B cell (primary cell): Measurements from ENCODE around the gene PARP15. TPM values are rescaled to one million over a fixed set of nuclear protein-coding genes. Genes with fewer than 3 reads are reported as not detected.
A peak's percentile ranks its signal among the peaks of the same experiment; 100 is the strongest.

ENCODE experiments used
- ATAC-seq: fragments of 200-7000 bp; cut with Tn5 transposase; one replicate; pipeline ENCODE4 v1.10.0; 2021; ENCODE audit warnings: low read depth, mild to moderate bottlenecking, moderate number of reproducible peaks, moderate library complexity
- CTCF ChIA-PET: fragments of 350-600 bp; sonication (Branson Sonifier 250); formaldehyde crosslinking; loops from one replicate; lab custom pipeline; 2021; ENCODE audit warnings: antibody characterized with exemption, inconsistent platforms; lab: Charles Lee
- POLR2A ChIA-PET: fragments of 350-600 bp; sonication (Branson Sonifier 250); formaldehyde crosslinking; loops from one replicate; lab custom pipeline; 2021; ENCODE audit warnings: antibody characterized with exemption; lab: Charles Lee
- DNase-seq: peaks from one replicate; pipeline ENCODE4 v3.0.0; 2013
- H2AFZ ChIP-seq: 2 replicates; pipeline ENCODE4 v1.6.1; 2012; ENCODE audit warnings: mild to moderate bottlenecking, low read depth, low read length; ENCODE audit not compliant: insufficient read depth, poor library complexity, severe bottlenecking
- H3K27ac ChIP-seq, 2 donors: 1 replicate in 1 of 2; 2 replicates in 1 of 2; pipeline ENCODE4 v1.5.1; 2012 to 2013; ENCODE audit warnings: low read length in 2 of 2, mild to moderate bottlenecking in 2 of 2, moderate library complexity in 1 of 2
- H3K27me3 ChIP-seq, 4 experiments: fragments of 200-600 bp in 1 of 4; sonication (generic) in 1 of 4; replicated peaks in 1 of 4; 1 replicate in 2 of 4; 2 replicates in 2 of 4; pipeline versions ENCODE4 v1.6.1 to v1.7.0; 2013 to 2016; ENCODE audit warnings: low read length in 3 of 4, mild to moderate bottlenecking in 2 of 4, mixed read lengths in 1 of 4, moderate library complexity in 1 of 4; ENCODE audit not compliant: insufficient read depth in 4 of 4, control insufficient read depth in 3 of 4; ENCODE audit errors: control extremely low read depth in 1 of 4
- H3K36me3 ChIP-seq, 2 experiments: replicated peaks in 1 of 2; 1 replicate in 1 of 2; 2 replicates in 1 of 2; pipeline versions ENCODE4 v1.6.1 to v1.7.1; 2013; ENCODE audit warnings: low read length in 1 of 2; ENCODE audit not compliant: insufficient read depth in 2 of 2, control insufficient read depth in 1 of 2; ENCODE audit errors: control extremely low read depth in 1 of 2, extremely low read depth in 1 of 2
- H3K4me1 ChIP-seq, 2 donors: fragments of 200-600 bp in 1 of 2; sonication (generic) in 1 of 2; 1 replicate in 1 of 2; 2 replicates in 1 of 2; pipeline versions ENCODE4 v1.5.1 to v1.6.1; 2013 to 2017; ENCODE audit warnings: low read length in 2 of 2; ENCODE audit not compliant: control insufficient read depth in 2 of 2, insufficient read depth in 2 of 2
- H3K4me2 ChIP-seq: replicated peaks from 2 replicates; pipeline ENCODE3; 2012; ENCODE audit warnings: mild to moderate bottlenecking, low read depth, low read length; ENCODE audit not compliant: poor library complexity, severe bottlenecking
- H3K4me3 ChIP-seq, 5 experiments: fragments of 200-600 bp in 1 of 5; sonication (generic) in 1 of 5; 1 replicate in 3 of 5; 2 replicates in 2 of 5; pipeline versions ENCODE4 v1.5.1 to v1.7.0; 2011 to 2016; ENCODE audit warnings: low read length in 4 of 5, mild to moderate bottlenecking in 4 of 5, low read depth in 2 of 5, control low read depth in 1 of 5, moderate library complexity in 1 of 5; ENCODE audit not compliant: insufficient read depth in 1 of 5; ENCODE audit errors: control extremely low read depth in 1 of 5, extremely low read depth in 1 of 5
- H3K79me2 ChIP-seq: fragments of 200-600 bp; sonication (generic); one replicate; pipeline ENCODE4 v1.6.0; 2016; ENCODE audit warnings: low read length; ENCODE audit not compliant: control insufficient read depth, insufficient read depth
- H3K9ac ChIP-seq: fragments of 200-600 bp; sonication (generic); 2 replicates; pipeline ENCODE4 v1.6.1; 2017; ENCODE audit warnings: mild to moderate bottlenecking, low read length, moderate library complexity
- H3K9me3 ChIP-seq, 3 donors: one replicate each; pipeline versions ENCODE4 v1.6.1 to v1.7.1; 2013; ENCODE audit warnings: low read length in 2 of 3; ENCODE audit not compliant: control insufficient read depth in 2 of 3, insufficient read depth in 1 of 3; ENCODE audit errors: control extremely low read depth in 1 of 3
- H4K20me1 ChIP-seq: 2 replicates; pipeline ENCODE4 v1.6.0; 2012; ENCODE audit warnings: mild to moderate bottlenecking, low read length; ENCODE audit not compliant: insufficient read depth, control insufficient read depth, poor library complexity, severe bottlenecking
- H3K27ac Mint-ChIP-seq: one replicate; pipeline ENCODE4 v1.8.0; 2021; ENCODE audit warnings: mixed read lengths
- H3K27me3 Mint-ChIP-seq: one replicate; pipeline ENCODE4 v1.8.0; 2021; ENCODE audit warnings: mixed read lengths
- H3K4me1 Mint-ChIP-seq: one replicate; pipeline ENCODE4 v1.8.0; 2021; ENCODE audit warnings: mixed read lengths
- H3K4me3 Mint-ChIP-seq: one replicate; pipeline ENCODE4 v1.8.0; 2021; ENCODE audit warnings: mixed read lengths
- H3K9me3 Mint-ChIP-seq: one replicate; pipeline ENCODE4 v1.8.0; 2022; ENCODE audit warnings: mixed read lengths; ENCODE audit not compliant: insufficient read depth
- CTCF ChIP-seq: fragments of 200-600 bp; IDR thresholded peaks from one replicate; pipeline ENCODE4 v1.8.0; 2022; ENCODE audit warnings: antibody characterized with exemption, mild to moderate bottlenecking
- EZH2 ChIP-seq: IDR thresholded peaks from 2 replicates; pipeline ENCODE4 v1.6.1; 2012; ENCODE audit warnings: borderline replicate concordance, low read depth, mild to moderate bottlenecking, moderate library complexity, low read length; ENCODE audit not compliant: insufficient read depth, poor library complexity, severe bottlenecking
- WGBS: methylation state at CpG from one replicate; pipeline ENCODE4 v1.1.5; 2013; ENCODE audit warnings: missing lambda C conversion rate; ENCODE audit not compliant: insufficient coverage; 5-methylcytosine and 5-hydroxymethylcytosine counted together
- intact Hi-C: fragments of 100-400 bp; cut with micrococcal nuclease; formaldehyde crosslinking; loops from one replicate; pipeline ENCODE4 v1.10.0; 2022
- polyA plus RNA-seq: library from polyadenylated mRNA; depleted of rRNA; stranded (reverse); fragments of >200 nt; gene quantifications from 2 replicates; pipeline ENCODE4 v1.2.3, GENCODE V29; 2012
- total RNA-seq, 2 donors: library from RNA; stranded (reverse); fragments of 120-200 nt in 1 of 2; gene quantifications; 1 replicate in 1 of 2; 2 replicates in 1 of 2; pipeline versions ENCODE4 v1.2.3 to v1.2.4, GENCODE V29; 2013 to 2022

PARP15 gene
- total and polyA plus RNA-seq, 2 donors (not counting 1 experiment from before 2014, with no cell fraction given): 172 to 307 TPM

- no CpG with 5 or more reads among the region's 1 CpG for WGBS
- no peak overlapping the region for H3K27ac Mint-ChIP-seq
- no peaks in the 10 kb centered on the region for H4K20me1 ChIP-seq
- H3K9ac ChIP-seq: no peak overlapping the region
- H3K9me3 Mint-ChIP-seq: peaks cover 12% of the 10 kb centered on the region
- ChIA-PET CTCF (interaction anchor here (0.7 to 11.0 kb wide), 4 partner anchors 20 to 285 kb away, joined by 3 to 293 read pairs (median 4); partner anchors contain the start of genes DTX3L and PARP9), POLR2A (no interaction called here)
- no peaks in the 10 kb centered on the region for H3K36me3 ChIP-seq
- H3K27me3 ChIP-seq: no peaks in the 10 kb centered on the region
- no peak overlapping the region for H2AFZ ChIP-seq
- H3K79me2 ChIP-seq: peaks cover 27% of the 10 kb centered on the region
- intact Hi-C loops: loop anchor here (5.0 kb wide), 1 partner anchor 35 kb away; no protein-coding TSS in a partner anchor
- TF ChIP-seq EZH2 (no peak), CTCF (no peak)
- peaks cover 43% of the 10 kb centered on the region for H3K4me1 Mint-ChIP-seq
- DNase-seq (no peak), ATAC-seq (no peak)
- H3K27me3 Mint-ChIP-seq: no peaks in the 10 kb centered on the region
- no peak overlapping the region for H3K27ac ChIP-seq
- no peak overlapping the region for H3K4me3 ChIP-seq
- peaks cover 3 to 15% (median 11%) of the 10 kb centered on the region in 3 donors for H3K9me3 ChIP-seq
- no peak overlapping the region for H3K4me2 ChIP-seq
- peaks cover 28 to 38% of the 10 kb centered on the region in 2 donors for H3K4me1 ChIP-seq
- H3K4me3 Mint-ChIP-seq: no peak overlapping the region
These were observed 99.8 kb downstream of the PARP15 start for GRCh38 chr3:122677216-122677615.

- H3K9me3 Mint-ChIP-seq: peaks cover 9% of the 10 kb centered on the region
These were observed 101.1 kb downstream of the PARP15 start for GRCh38 chr3:122678506-122678905.

More at GRCh38 chr3:122678506-122678905, 101.1 kb downstream of the PARP15 start:
- H3K9me3 ChIP-seq: peaks cover 2 to 13% (median 8%) of the 10 kb centered on the region in 3 donors
- peak overlapping the region; percentile 73 for H2AFZ ChIP-seq
- Mint-ChIP-seq H3K4me3 (peak overlapping the region; percentile 90), H3K27me3 (no peaks in the 10 kb centered on the region), H3K27ac (peak overlapping the region; percentile 92), H3K4me1 (peaks cover 55% of the 10 kb centered on the region)
- H3K27ac ChIP-seq: peak overlapping the region; percentile 97 to 98
- ChIA-PET CTCF (interaction anchor here (0.6 to 11.0 kb wide), 31 partner anchors 9 to 1131 kb away, joined by 3 to 293 read pairs (median 6); partner anchors contain the start of genes DTX3L, KPNA1, PARP15 and PARP9), POLR2A (interaction anchor here (0.6 to 3.6 kb wide), 5 partner anchors 19 to 114 kb away, joined by 3 to 27 read pairs (median 9); partner anchors contain the start of genes DTX3L, PARP15 and PARP9)
- peak overlapping the region in 2 of 5 experiments; percentile 82 to 84 for H3K4me3 ChIP-seq
- DNase-seq (peak; percentile 62), ATAC-seq (no peak)
- intact Hi-C loops: loop anchor here (2.0 to 5.0 kb wide), 4 partner anchors 36 to 1132 kb away; partner anchors contain the start of gene HSPBAP1
- no peaks in the 10 kb centered on the region for H4K20me1 ChIP-seq
- no peak for TF ChIP-seq EZH2
- TF ChIP-seq CTCF: no peak
- peak overlapping the region; percentile 89 for H3K4me2 ChIP-seq
- peaks cover 40 to 51% of the 10 kb centered on the region in 2 donors for H3K4me1 ChIP-seq
- WGBS: 0% methylated on average over 3 of the region's 5 CpGs
- peaks cover 0 to 3% of the 10 kb centered on the region in 2 experiments for H3K36me3 ChIP-seq
- H3K9ac ChIP-seq: peak overlapping the region; percentile 96
- H3K79me2 ChIP-seq: peaks cover 40% of the 10 kb centered on the region
- no peaks in the 10 kb centered on the region for H3K27me3 ChIP-seq
